Right lung (tissue), 10 donors: ENCODE measurements around the gene ROGDI. TPM values are rescaled to one million over a fixed set of nuclear protein-coding genes. Genes with fewer than 3 reads are reported as not detected.

Source experiments
- DNase-seq, 2 donors: peaks; one replicate each; pipeline ENCODE4 v3.0.0-alpha.2; 2013
- long read RNA-seq, 8 donors: transcript quantifications; one replicate each; lab custom pipeline, GENCODE V29; 2026
- polyA plus RNA-seq, 5 donors: library from polyadenylated mRNA; unstranded; fragments of 120-200 nt; gene quantifications; one replicate each; pipeline versions ENCODE4 v1.2.1 to v1.2.3, GENCODE V29; 2013; ENCODE audit warnings: inconsistent platforms in 1 of 5, low replicate concordance in 1 of 5; ENCODE audit not compliant: insufficient read length in 5 of 5, insufficient read depth in 1 of 5

Gene ROGDI
- 10 to 100 TPM; 25.1 to 55.7 (median 39.4) TPM for polyA plus RNA-seq
- long read RNA-seq, donor 1, transcript ROGDI-209 (10 exons, 1,362 nt): minor isoform, 6 of 39 reads
- long read RNA-seq, donor 1, transcript ROGDI-201 (11 exons, 1,735 nt): major isoform, 20 of 39 reads
- long read RNA-seq, donor 1, partial matches to known transcripts: 8 of 39 reads
- long read RNA-seq, donor 1, other reads (novel, unspliced or antisense): 0 of 39 reads
- long read RNA-seq, donor 2, transcript ROGDI-201 (11 exons, 1,735 nt): major isoform, 5 of 12 reads
- long read RNA-seq, donor 2, partial matches to known transcripts: 5 of 12 reads
- long read RNA-seq, donor 2, other reads (novel, unspliced or antisense): 0 of 12 reads
- long read RNA-seq, donor 3, transcript ROGDI-201 (11 exons, 1,735 nt): major isoform, 8 of 43 reads
- long read RNA-seq, donor 3, partial matches to known transcripts: 30 of 43 reads
- long read RNA-seq, donor 3, other reads (novel, unspliced or antisense): 0 of 43 reads
- long read RNA-seq, donor 4, partial matches to known transcripts: 0 of 5 reads
- long read RNA-seq, donor 4, other reads (novel, unspliced or antisense): 0 of 5 reads
- long read RNA-seq, donor 5, transcript ROGDI-201 (11 exons, 1,735 nt): major isoform, 7 of 14 reads
- long read RNA-seq, donor 5, partial matches to known transcripts: 6 of 14 reads
- long read RNA-seq, donor 5, other reads (novel, unspliced or antisense): 0 of 14 reads
- long read RNA-seq, donor 6, transcript ROGDI-201 (11 exons, 1,735 nt): major isoform, 12 of 33 reads
- long read RNA-seq, donor 6, partial matches to known transcripts: 15 of 33 reads
- long read RNA-seq, donor 6, other reads (novel, unspliced or antisense): 0 of 33 reads
- long read RNA-seq, donor 7, transcript ROGDI-213 (7 exons, 2,684 nt): minor isoform, 9 of 42 reads
- long read RNA-seq, donor 7, transcript ROGDI-201 (11 exons, 1,735 nt): major isoform, 11 of 42 reads
- long read RNA-seq, donor 7, partial matches to known transcripts: 18 of 42 reads
- long read RNA-seq, donor 7, other reads (novel, unspliced or antisense): 0 of 42 reads
- long read RNA-seq, donor 8, transcript ROGDI-201 (11 exons, 1,735 nt): major isoform, 5 of 7 reads
- long read RNA-seq, donor 8, partial matches to known transcripts: 0 of 7 reads
- long read RNA-seq, donor 8, other reads (novel, unspliced or antisense): 0 of 7 reads

- DNase-seq: peak; percentile 53 to 64
Observed at GRCh38 chr16:4801962-4802658, at the start of gene ROGDI. Gene ROGDI, minus strand, starts transcription at chr16:4802633. Its CDS starts 62 bp downstream, at chr16:4802571.

GRCh38 chr16:4850211-4850610 is 47.8 kb upstream of the ROGDI start:
- no peak for DNase-seq

GRCh38 chr16:4847774-4848587 is 45.5 kb upstream of the ROGDI start:
- DNase-seq: peak; percentile 30

GRCh38 chr16:4846901-4847773 is 44.7 kb upstream of the ROGDI start, which contains the start of the genes GLYR1 and UBN1:
Gene GLYR1, minus strand, starts transcription at chr16:4847288. Its CDS starts 23 bp downstream, at chr16:4847265.
Gene UBN1, plus strand, starts transcription at chr16:4847481. Its CDS starts 5,437 bp downstream, at chr16:4852918.
- peak; percentile 97 for DNase-seq

- peak; percentile 11 to 15 for DNase-seq
Observed at GRCh38 chr16:4846503-4846900, 44.1 kb upstream of the ROGDI start.

- DNase-seq: no peak
Observed at GRCh38 chr16:4840984-4841383, 38.6 kb upstream of the ROGDI start.

- DNase-seq: no peak
Observed at GRCh38 chr16:4839942-4840341, 37.5 kb upstream of the ROGDI start.

- no peak for DNase-seq
Observed at GRCh38 chr16:4837733-4838501, 35.5 kb upstream of the ROGDI start.

GRCh38 chr16:4836727-4837126 is 34.3 kb upstream of the ROGDI start:
- no peak for DNase-seq

- no peak for DNase-seq
Observed at GRCh38 chr16:4833584-4833983, 31.2 kb upstream of the ROGDI start.

- DNase-seq: no peak
Observed at GRCh38 chr16:4832698-4833343, 30.4 kb upstream of the ROGDI start.

- no peak for DNase-seq
Observed at GRCh38 chr16:4831616-4832015, 29.2 kb upstream of the ROGDI start.

GRCh38 chr16:4830408-4830807 is 28.0 kb upstream of the ROGDI start:
- DNase-seq: no peak

GRCh38 chr16:4828567-4829321 is 26.3 kb upstream of the ROGDI start:
- no peak for DNase-seq

GRCh38 chr16:4826980-4827379 is 24.5 kb upstream of the ROGDI start:
- DNase-seq: no peak

GRCh38 chr16:4826526-4826925 is 24.1 kb upstream of the ROGDI start:
- no peak for DNase-seq

- no peak for DNase-seq
Observed at GRCh38 chr16:4825196-4825595, 22.8 kb upstream of the ROGDI start.
